Measurements from ENCODE around the gene COL11A1. TPM values are rescaled to one million over a fixed set of nuclear protein-coding genes. Genes with fewer than 3 reads are reported as not detected.

Gene COL11A1
- polyA plus RNA-seq, 1 donor from 2014 or later = 4.6 TPM

DNA sequence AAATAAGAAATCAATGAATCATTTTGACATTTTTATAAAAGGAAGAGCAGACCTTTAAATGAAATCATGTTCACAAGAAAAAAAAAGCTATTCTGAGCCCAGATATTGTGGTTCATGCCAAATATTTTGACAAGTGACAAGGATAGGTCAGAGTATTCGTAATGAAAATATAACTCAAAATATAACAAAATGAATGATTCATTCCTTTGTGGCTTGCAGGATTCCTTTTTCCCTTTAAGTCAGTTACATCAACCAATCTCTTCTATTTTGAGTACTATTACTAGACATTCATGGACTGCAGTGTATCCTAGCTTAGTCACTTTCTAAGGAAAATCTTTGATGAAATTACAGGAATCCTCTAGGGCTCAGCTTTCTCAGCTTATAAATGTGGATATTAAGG is 188.7 kb downstream of the COL11A1 start:
- Histone ChIP-seq H3F3A (ENCODE audit: insufficient read depth, low read length, poor library complexity, severe bottlenecking) (no peaks in the 10 kb centered on the region), H4K20me1 (ENCODE audit: insufficient read depth) (no peaks in the 10 kb centered on the region), H3K9me2 (ENCODE audit: insufficient read depth, low read length) (no peaks in the 10 kb centered on the region), H3K4me2 (ENCODE audit: low read length) (no peak overlapping the region), H3K79me2 (replicated peaks; ENCODE audit: insufficient read depth, low read length) (no peaks in the 10 kb centered on the region), H3K9ac (ENCODE audit: low read length) (no peak overlapping the region), H3K4me3 (ENCODE audit: low read length) (no peak overlapping the region), H3K36me3 (ENCODE audit: insufficient read depth, low read length) (no peaks in the 10 kb centered on the region), H3K27me3 (ENCODE audit: insufficient read depth, low read depth, low read length) (no peaks in the 10 kb centered on the region), H3K9me3 (ENCODE audit: low read length) (no peaks in the 10 kb centered on the region), H3K27ac (ENCODE audit: low read length) (no peak overlapping the region), H2AFZ (ENCODE audit: low read depth, low read length) (no peak overlapping the region)
- TF ChIP-seq EP300 (conservative IDR thresholded peaks at IDR 0.05; ENCODE audit: poor library complexity, severe bottlenecking) = no peak
- no peak for TF ChIP-seq RAD21 (conservative IDR thresholded peaks at IDR 0.05)
- TF ChIP-seq, protein P1, sequence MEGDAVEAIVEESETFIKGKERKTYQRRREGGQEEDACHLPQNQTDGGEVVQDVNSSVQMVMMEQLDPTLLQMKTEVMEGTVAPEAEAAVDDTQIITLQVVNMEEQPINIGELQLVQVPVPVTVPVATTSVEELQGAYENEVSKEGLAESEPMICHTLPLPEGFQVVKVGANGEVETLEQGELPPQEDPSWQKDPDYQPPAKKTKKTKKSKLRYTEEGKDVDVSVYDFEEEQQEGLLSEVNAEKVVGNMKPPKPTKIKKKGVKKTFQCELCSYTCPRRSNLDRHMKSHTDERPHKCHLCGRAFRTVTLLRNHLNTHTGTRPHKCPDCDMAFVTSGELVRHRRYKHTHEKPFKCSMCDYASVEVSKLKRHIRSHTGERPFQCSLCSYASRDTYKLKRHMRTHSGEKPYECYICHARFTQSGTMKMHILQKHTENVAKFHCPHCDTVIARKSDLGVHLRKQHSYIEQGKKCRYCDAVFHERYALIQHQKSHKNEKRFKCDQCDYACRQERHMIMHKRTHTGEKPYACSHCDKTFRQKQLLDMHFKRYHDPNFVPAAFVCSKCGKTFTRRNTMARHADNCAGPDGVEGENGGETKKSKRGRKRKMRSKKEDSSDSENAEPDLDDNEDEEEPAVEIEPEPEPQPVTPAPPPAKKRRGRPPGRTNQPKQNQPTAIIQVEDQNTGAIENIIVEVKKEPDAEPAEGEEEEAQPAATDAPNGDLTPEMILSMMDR (IDR thresholded peaks at IDR 0.05; ENCODE audit: poor library complexity, severe bottlenecking) = no peak
- TF ChIP-seq TAF1 (IDR thresholded peaks at IDR 0.05; ENCODE audit: low read depth) = no peak
- TF ChIP-seq MXI1 (conservative IDR thresholded peaks at IDR 0.05; ENCODE audit: poor library complexity, severe bottlenecking) = no peak
- TF ChIP-seq POLR2AphosphoS5 (IDR thresholded peaks at IDR 0.05) = no peak
- TF ChIP-seq, protein P2, sequence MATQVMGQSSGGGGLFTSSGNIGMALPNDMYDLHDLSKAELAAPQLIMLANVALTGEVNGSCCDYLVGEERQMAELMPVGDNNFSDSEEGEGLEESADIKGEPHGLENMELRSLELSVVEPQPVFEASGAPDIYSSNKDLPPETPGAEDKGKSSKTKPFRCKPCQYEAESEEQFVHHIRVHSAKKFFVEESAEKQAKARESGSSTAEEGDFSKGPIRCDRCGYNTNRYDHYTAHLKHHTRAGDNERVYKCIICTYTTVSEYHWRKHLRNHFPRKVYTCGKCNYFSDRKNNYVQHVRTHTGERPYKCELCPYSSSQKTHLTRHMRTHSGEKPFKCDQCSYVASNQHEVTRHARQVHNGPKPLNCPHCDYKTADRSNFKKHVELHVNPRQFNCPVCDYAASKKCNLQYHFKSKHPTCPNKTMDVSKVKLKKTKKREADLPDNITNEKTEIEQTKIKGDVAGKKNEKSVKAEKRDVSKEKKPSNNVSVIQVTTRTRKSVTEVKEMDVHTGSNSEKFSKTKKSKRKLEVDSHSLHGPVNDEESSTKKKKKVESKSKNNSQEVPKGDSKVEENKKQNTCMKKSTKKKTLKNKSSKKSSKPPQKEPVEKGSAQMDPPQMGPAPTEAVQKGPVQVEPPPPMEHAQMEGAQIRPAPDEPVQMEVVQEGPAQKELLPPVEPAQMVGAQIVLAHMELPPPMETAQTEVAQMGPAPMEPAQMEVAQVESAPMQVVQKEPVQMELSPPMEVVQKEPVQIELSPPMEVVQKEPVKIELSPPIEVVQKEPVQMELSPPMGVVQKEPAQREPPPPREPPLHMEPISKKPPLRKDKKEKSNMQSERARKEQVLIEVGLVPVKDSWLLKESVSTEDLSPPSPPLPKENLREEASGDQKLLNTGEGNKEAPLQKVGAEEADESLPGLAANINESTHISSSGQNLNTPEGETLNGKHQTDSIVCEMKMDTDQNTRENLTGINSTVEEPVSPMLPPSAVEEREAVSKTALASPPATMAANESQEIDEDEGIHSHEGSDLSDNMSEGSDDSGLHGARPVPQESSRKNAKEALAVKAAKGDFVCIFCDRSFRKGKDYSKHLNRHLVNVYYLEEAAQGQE (IDR thresholded peaks at IDR 0.05; ENCODE audit: borderline replicate concordance) = no peak

DNA sequence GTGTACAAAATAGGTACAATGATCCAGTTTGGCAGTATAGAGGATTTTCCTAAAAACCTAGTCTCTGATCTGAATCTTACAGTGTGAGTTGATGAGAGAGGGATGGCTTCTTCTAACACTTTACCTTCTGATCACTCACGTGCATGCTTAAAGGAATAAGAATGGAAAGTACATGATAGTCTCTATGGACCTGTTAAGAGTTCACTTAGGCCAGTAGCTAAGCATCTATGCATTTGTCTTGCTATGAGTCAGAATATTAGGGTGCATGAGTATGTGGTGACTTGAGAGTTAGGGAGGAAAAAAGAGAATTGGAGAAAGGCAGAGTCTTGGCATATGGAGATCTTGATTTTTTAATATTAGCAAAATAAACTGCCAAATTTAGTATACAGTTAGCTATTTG is 206.3 kb downstream of the COL11A1 start:
- no peaks in the 10 kb centered on the region for H3K79me2 ChIP-seq (replicated peaks; ENCODE audit: insufficient read depth, low read length)
- H3K4me2 ChIP-seq (ENCODE audit: low read length) = no peak overlapping the region
- no peaks in the 10 kb centered on the region for H4K20me1 ChIP-seq (ENCODE audit: insufficient read depth)
- H3K9me3 ChIP-seq (ENCODE audit: low read length) = no peaks in the 10 kb centered on the region
- H3K27ac ChIP-seq (ENCODE audit: low read length) = no peak overlapping the region
- H3K4me3 ChIP-seq (ENCODE audit: low read length) = no peak overlapping the region
- no peak overlapping the region for H2AFZ ChIP-seq (ENCODE audit: low read depth, low read length)
- TF ChIP-seq EP300 (conservative IDR thresholded peaks at IDR 0.05; ENCODE audit: poor library complexity, severe bottlenecking) = no peak
- TF ChIP-seq TAF1 (IDR thresholded peaks at IDR 0.05; ENCODE audit: low read depth) = no peak
- TF ChIP-seq POLR2AphosphoS5 (IDR thresholded peaks at IDR 0.05) = no peak
- TF ChIP-seq, protein P1 (IDR thresholded peaks at IDR 0.05; ENCODE audit: poor library complexity, severe bottlenecking) = no peak
- TF ChIP-seq SMC3 (conservative IDR thresholded peaks at IDR 0.05; ENCODE audit: poor library complexity) = no peak
- no peak for TF ChIP-seq EZH2 (IDR thresholded peaks at IDR 0.05; ENCODE audit: borderline replicate concordance, insufficient read depth, low read length, poor library complexity, severe bottlenecking)
- TF ChIP-seq MXI1 (conservative IDR thresholded peaks at IDR 0.05; ENCODE audit: poor library complexity, severe bottlenecking) = no peak
- no peak for TF ChIP-seq RAD21 (conservative IDR thresholded peaks at IDR 0.05)
- TF ChIP-seq, protein P2 (IDR thresholded peaks at IDR 0.05; ENCODE audit: borderline replicate concordance) = no peak
- no peaks in the 10 kb centered on the region for H3K9me2 ChIP-seq (ENCODE audit: insufficient read depth, low read length)
- no peak overlapping the region for H3K9ac ChIP-seq (ENCODE audit: low read length)
- H3K36me3 ChIP-seq (ENCODE audit: insufficient read depth, low read length) = no peaks in the 10 kb centered on the region
- no peaks in the 10 kb centered on the region for H3F3A ChIP-seq (ENCODE audit: insufficient read depth, low read length, poor library complexity, severe bottlenecking)
- no peaks in the 10 kb centered on the region for H3K27me3 ChIP-seq (ENCODE audit: insufficient read depth, low read depth, low read length)

All from neural cell (in vitro differentiated cells).